ENCODE data around the gene IL7R. TPM values are rescaled to one million over a fixed set of nuclear protein-coding genes. Genes with fewer than 3 reads are reported as not detected.
"Not testable (repeated sequence)": the region's sequence is repeated elsewhere in the genome, so short reads cannot be mapped to it uniquely, and the experiment has no call there.

Gene IL7R
- total and polyA plus RNA-seq, 2 of the 13 experiments (the other 11 are each of a cell fraction or from before 2014, with no cell fraction given): not detected

DNA sequence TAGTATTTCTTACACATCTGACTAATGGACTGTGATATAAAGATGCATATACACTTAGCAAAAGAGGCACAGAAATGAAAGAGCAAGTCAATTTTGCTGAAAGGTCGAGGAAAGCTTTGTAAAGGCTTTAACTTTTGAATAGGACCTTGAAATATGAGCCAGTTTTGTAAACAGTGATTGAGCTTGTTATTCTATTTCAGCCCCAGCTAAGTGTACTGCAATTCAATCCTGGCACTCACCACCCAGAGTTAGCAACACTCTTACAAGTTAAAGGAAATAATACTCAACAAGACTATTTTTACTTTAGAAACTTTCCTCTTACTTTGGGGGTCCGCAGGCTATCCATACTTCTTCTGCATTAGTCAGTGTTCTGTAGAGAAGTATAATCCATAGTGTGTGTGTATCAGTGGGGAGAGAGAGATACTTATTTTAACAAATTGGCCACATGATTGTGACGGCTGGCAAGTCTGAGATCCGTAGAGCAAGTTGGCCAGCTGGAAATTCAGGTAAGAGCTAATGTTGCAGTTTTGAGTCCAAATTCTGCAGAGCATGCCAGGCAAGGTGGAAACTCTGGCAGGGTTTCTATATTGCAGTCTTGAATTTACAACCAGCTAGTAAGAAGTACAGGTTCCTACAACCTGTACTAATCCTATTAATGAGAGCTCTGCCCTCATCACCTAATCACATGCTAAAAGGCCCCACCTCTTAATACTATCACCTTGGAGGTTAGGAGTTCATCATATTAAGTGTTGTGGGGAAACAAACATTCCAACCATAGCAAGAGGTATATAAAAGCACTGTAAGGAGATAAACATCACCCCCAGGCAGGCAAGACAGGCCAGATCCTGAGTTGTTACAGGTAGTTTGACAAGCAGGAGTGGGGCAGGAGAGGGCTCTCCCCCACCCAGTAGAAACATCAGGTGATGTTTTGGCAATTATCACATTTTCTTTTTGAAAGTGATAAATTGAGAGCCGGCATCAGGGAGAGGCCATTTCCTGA, 33.6 kb downstream of the IL7R start (continued):
- no peak for TF ChIP-seq TCF7 (IDR thresholded peaks at IDR 0.05; ENCODE audit: low read depth)
- no peak for TF ChIP-seq MZF1 (CRISPR knock-in tag; IDR thresholded peaks at IDR 0.05; ENCODE audit: borderline replicate concordance)
- TF ChIP-seq ZNF496 (CRISPR knock-in tag; IDR thresholded peaks at IDR 0.05; ENCODE audit: insufficient replicate concordance): no peak
- TF ChIP-seq ZNF607 (CRISPR knock-in tag; IDR thresholded peaks at IDR 0.05; ENCODE audit: borderline replicate concordance): no peak
- no peak for TF ChIP-seq TSC22D2 (CRISPR knock-in tag; IDR thresholded peaks at IDR 0.05; ENCODE audit: borderline replicate concordance)
- no peak for TF ChIP-seq NFATC3 (CRISPR knock-in tag; IDR thresholded peaks at IDR 0.05)
- no peak for TF ChIP-seq MEIS2 (CRISPR knock-in tag; IDR thresholded peaks at IDR 0.05)
- no peak for TF ChIP-seq PLRG1 (conservative IDR thresholded peaks at IDR 0.05)
- TF ChIP-seq, protein P1, sequence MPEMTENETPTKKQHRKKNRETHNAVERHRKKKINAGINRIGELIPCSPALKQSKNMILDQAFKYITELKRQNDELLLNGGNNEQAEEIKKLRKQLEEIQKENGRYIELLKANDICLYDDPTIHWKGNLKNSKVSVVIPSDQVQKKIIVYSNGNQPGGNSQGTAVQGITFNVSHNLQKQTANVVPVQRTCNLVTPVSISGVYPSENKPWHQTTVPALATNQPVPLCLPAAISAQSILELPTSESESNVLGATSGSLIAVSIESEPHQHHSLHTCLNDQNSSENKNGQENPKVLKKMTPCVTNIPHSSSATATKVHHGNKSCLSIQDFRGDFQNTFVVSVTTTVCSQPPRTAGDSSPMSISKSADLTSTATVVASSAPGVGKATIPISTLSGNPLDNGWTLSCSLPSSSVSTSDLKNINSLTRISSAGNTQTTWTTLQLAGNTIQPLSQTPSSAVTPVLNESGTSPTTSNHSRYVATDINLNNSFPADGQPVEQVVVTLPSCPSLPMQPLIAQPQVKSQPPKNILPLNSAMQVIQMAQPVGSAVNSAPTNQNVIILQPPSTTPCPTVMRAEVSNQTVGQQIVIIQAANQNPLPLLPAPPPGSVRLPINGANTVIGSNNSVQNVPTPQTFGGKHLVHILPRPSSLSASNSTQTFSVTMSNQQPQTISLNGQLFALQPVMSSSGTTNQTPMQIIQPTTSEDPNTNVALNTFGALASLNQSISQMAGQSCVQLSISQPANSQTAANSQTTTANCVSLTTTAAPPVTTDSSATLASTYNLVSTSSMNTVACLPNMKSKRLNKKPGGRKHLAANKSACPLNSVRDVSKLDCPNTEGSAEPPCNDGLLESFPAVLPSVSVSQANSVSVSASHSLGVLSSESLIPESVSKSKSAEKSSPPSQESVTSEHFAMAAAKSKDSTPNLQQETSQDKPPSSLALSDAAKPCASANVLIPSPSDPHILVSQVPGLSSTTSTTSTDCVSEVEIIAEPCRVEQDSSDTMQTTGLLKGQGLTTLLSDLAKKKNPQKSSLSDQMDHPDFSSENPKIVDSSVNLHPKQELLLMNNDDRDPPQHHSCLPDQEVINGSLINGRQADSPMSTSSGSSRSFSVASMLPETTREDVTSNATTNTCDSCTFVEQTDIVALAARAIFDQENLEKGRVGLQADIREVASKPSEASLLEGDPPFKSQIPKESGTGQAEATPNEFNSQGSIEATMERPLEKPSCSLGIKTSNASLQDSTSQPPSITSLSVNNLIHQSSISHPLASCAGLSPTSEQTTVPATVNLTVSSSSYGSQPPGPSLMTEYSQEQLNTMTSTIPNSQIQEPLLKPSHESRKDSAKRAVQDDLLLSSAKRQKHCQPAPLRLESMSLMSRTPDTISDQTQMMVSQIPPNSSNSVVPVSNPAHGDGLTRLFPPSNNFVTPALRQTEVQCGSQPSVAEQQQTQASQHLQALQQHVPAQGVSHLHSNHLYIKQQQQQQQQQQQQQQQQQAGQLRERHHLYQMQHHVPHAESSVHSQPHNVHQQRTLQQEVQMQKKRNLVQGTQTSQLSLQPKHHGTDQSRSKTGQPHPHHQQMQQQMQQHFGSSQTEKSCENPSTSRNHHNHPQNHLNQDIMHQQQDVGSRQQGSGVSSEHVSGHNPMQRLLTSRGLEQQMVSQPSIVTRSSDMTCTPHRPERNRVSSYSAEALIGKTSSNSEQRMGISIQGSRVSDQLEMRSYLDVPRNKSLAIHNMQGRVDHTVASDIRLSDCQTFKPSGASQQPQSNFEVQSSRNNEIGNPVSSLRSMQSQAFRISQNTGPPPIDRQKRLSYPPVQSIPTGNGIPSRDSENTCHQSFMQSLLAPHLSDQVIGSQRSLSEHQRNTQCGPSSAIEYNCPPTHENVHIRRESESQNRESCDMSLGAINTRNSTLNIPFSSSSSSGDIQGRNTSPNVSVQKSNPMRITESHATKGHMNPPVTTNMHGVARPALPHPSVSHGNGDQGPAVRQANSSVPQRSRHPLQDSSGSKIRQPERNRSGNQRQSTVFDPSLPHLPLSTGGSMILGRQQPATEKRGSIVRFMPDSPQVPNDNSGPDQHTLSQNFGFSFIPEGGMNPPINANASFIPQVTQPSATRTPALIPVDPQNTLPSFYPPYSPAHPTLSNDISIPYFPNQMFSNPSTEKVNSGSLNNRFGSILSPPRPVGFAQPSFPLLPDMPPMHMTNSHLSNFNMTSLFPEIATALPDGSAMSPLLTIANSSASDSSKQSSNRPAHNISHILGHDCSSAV (CRISPR knock-in tag; IDR thresholded peaks at IDR 0.05; ENCODE audit: borderline replicate concordance): no peak
- no peak for TF ChIP-seq ZNF672 (CRISPR knock-in tag; IDR thresholded peaks at IDR 0.05)

DNA sequence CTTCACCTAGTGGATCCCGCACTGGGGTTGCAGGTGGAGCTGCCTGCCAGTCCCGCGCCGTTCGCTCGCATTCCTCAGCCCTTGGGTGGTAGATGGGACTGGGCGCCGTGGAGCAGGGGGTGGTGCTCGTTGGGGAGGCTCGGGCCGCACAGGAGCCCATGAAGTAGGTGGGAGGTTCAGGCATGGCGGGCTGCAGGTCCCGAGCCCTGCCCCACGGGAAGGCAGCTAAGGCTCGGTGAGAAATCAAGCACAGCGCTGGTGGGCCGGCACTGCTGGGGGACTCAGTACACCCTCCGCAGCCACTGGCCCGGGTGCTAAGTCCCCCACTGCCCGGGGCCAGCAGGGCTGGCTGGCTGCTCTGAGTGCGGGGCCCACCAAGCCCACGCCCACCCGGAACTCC, 36.1 kb downstream of the IL7R start:
- H3K4me1 ChIP-seq (ENCODE audit: insufficient read depth, low read length); FAIRE-seq; intact Hi-C loops (cut with micrococcal nuclease; ENCODE audit: unreplicated experiment); H3K27ac ChIP-seq (ENCODE audit: extremely low read length, insufficient read depth, low read length); H3K79me2 ChIP-seq (ENCODE audit: insufficient read depth, low read length); BruUV-seq (replicated peaks); DNase-seq (ENCODE audit: low spot score); CTCF ChIA-PET (ENCODE audit: low intra/inter-chr PET ratio, low total read pairs); H4K20me1 ChIP-seq (ENCODE audit: insufficient read depth, low read length); in situ Hi-C loops (cut with HindIII; ENCODE audit: extremely low pct_ligation_motif_present, low pct_unique_long_range_greater_than_20kb); ATAC-seq; H3K9me3 ChIP-seq (ENCODE audit: low read length); POLR2A ChIA-PET; H3K4me3 ChIP-seq (replicated peaks in 1 of 3; ENCODE audit: insufficient read depth in 1 of 3, low read depth in 2 of 3, low read length in 3 of 3); H3K27me3 ChIP-seq (ENCODE audit: control insufficient read depth in 1 of 2, insufficient read depth in 2 of 2, low read length in 2 of 2); H2AFZ ChIP-seq (ENCODE audit: low read length); H3K36me3 ChIP-seq (replicated peaks in 1 of 2; ENCODE audit: control insufficient read depth in 1 of 2, insufficient read depth in 2 of 2, low read length in 2 of 2); H3K4me2 ChIP-seq (ENCODE audit: low read depth, low read length); H3K9ac ChIP-seq (ENCODE audit: insufficient read depth, low read depth, low read length): not testable (repeated sequence)
- WGBS (ENCODE audit: low lambda C conversion rate): 100% methylated on average over 5 of the region's 23 CpGs

Data from HepG2 (cell line).